Cortex of kidney (tissue), 1 donor: Measurements from ENCODE around the gene DYNC2I2.

Experiments
- DNase-seq: peaks from one replicate; lab custom pipeline; 2025; lab: John Stamatoyannopoulos, UW

Gene DYNC2I2

DNA sequence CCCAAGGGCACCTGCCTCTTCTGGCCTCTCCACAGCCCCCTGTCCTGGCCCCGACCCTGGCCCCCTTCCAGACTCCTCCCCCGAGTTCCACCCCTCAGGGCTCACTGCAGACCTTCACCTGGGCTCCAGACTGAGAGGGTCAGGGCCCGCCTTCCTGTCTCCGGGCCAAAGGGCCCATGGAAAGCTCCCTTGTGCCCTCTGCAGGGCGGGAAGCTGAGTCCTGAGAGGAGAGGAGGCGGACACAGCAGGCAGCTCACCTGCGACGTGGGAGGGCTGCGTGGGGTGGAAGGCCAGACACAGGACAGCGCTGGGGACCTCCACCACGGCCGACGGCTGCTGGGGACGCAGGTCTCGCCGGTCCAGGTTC is 20.6 kb downstream of the DYNC2I2 start:
- no peak for DNase-seq

DNA sequence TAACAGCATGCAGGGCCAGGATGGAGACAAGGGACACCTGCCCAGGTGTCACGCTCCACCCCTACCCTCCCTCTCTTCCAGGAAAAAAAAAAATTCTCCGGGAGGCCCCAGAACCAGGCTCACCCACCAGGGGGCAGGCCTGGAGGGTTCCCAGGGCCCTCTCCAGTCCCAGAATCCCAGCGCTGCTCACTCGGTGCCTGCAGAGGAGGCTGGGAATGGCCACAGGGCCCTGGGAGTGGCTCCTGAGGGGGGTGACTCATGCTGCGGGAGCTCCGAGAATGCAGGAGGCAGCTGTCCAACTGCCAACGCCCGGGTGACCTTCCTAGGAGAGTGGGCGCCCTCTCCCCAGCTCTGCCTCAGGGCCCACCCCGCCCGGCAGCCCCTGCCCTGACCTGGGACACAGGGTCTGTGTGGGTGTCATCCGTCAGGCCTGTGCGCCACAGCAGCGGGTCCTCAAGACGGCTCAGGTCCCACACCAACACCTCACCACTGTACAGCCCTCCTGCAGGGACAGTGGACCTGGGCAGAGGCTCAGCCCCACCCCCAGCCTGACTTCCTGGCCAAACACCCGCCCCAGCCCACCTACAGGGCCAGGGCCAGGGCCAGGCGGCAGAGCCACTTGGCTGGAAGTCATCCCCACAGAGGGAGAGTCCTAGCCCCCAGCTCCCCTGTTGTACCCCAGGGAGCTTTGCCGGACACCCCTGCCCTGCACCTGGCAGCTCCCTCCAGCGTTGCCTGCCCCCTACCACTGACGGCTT is 21.2 kb downstream of the DYNC2I2 start:
- no peak for DNase-seq

DNA sequence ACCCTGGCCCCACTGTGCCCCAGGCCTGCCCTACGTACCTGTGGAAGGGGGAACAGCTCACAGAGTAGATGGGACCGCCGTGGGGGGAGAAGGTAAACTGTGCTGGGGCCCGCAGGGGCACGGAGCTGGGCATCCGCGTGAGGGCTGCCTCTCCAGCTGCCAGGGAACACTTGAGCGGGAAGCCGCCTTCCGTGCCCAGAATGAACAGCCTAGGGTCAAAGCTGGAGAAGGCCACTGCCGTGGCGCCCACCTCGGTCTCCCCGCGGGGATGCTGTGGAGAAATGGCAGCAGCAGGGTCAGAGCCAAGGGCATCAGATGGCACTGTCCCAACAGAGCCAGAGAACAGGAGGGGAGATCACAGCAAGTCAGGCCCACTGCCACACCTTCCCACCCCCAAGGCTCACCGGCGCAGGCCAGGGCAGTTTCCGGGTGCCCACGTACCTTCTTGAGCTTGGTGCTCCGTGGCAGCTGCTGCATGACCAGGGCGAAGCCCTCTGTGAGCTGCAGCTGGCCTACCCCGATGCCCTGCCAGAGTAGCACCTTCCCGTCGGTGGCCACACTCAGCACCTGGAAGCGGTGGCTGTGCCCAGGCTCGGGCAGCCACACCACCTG is 21.9 kb downstream of the DYNC2I2 start:
- DNase-seq = no peak

DNA sequence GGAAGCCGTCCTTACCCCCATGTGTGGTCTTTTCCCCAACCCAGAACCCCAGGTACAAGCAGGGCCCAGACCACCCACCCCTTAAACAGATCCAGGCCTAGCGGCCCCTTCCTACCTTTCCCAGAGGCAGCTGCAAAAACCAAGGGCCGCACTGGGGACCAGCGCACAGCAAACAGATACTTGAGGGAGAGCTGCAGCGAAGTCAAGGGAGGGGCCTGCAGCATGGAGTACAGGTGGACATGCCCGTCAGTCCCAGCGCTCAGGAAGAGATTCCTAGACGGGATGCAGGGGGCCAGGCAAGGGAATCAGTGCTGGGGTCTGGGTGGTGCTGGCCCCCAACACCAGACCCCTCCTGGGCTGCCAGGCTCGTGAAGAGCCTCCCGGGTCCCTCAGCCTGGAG is 22.5 kb downstream of the DYNC2I2 start:
- DNase-seq = no peak

DNA sequence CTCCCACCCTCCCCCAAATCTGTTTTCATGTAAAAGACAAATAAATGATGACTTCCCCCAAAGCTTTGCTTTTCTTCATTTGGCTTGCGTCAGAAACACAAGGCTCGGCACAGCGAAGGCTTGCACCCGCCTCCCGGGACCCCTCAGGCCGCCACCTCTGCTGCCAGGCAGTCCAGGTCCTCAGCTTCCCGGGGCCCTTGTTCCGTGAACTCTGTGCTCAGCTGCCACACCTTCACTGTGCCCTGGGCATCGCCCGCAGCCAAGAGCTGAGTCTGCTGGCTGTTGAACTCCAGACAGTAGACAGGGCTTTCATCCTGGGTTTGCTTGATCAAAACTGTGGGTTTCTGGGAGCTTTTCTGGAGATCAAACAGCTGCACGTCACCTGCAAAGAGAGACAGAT is 23.0 kb downstream of the DYNC2I2 start:
- no peak for DNase-seq

DNA sequence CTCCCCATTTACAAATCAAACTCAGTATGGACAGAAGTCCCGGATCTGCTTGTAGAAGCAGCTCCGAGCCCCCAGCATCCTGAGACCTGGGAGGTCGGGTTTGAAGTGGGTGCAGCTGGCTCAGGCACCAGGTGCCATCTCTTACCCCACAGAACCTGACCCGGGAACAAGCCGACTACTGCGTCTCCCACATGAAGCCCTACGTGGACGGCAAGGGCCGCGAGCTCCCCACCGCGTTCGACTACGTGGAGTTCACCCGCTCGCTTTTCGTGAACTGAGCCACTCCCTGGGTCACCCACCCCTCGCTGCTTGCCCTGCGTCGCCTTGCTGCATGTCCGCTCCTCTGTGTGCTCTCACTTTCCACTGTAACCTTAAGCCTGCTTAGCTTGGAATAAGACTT is 23.6 kb downstream of the DYNC2I2 start:
- no peak for DNase-seq

DNA sequence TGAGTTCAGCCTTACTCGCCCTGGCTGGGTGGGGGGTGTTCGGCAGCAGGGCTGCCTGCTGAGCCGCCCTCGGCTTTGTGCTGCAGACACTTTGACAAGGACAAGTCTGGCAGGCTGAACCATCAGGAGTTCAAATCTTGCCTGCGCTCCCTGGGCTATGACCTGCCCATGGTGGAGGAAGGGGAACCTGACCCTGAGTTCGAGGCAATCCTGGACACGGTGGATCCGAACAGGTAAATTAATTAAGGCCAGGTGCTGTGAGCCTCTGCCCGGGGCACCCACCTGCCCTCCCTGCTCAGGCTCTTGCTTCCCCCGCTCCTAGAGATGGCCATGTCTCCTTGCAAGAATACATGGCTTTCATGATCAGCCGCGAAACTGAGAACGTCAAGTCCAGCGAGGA is 24.2 kb downstream of the DYNC2I2 start:
- no peak for DNase-seq

DNA sequence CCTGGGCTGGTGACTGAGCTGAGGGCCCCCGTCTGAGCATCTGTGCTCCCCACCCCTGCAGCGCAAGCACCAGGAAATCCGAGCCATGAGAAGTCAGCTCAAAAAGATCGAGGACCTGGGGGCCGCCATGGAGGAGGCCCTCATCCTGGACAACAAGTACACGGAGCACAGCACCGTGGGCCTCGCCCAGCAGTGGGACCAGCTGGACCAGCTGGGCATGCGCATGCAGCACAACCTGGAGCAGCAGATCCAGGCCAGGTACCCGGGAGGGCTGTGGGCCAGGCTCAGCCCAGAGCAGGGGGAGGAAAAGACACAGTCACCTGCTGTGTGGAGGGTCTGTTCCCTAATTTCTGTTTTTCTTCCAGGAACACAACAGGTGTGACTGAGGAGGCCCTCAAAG is 24.6 kb downstream of the DYNC2I2 start:
- no peak for DNase-seq

DNA sequence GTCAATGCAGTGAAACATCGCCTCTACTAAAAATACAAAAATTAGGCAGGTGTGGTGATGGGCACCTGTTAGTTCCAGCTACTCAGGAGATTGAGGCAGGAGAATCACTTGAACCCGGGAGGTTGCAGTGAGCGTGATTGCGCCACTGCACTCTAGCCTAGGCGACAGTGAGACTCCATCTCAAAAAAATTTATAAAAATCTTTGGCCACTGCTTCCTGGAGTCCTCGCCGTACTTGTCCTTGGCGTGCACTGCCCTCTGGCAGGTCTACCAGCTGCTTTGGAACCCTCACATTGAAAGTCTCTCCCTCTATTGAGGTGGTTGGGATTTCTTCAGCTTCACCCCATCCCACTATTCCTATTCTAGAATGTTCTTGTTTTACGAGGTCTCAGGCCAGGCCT is 25.0 kb downstream of the DYNC2I2 start:
- DNase-seq = no peak

DNA sequence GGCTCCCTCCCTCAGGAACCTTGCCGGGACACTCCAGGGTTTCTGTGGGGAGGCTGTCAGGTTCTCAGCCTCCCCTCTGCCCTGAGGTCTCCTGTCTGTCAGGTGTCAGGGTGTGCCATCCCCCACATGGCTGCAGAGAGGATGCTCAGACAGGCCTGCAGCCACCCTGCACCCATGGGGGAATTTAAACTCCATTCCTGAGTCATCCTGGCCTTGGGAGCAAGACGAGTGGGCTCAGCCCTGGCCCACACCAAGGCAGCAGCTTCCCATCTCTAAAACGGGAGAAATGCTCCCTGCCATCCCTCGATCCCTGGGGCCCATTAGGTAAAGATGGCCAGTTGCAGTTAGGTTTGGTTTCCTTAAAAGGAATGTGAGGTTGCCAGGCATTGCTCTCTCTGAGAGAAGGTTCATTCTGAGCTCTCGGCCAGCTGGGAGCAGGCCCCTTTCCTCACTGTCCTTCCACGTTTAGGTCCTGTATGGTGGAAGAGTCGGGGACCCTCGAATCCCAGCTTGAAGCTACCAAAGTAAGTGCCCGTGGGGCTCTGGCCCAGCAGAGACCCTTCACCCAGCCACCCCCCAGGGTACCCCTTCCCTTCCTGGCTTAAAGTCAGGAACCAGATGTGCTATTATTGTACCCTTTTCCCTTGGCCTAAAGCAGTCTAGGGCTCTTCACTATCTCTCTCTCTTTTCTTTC is 26.6 kb downstream of the DYNC2I2 start:
- DNase-seq = no peak

DNA sequence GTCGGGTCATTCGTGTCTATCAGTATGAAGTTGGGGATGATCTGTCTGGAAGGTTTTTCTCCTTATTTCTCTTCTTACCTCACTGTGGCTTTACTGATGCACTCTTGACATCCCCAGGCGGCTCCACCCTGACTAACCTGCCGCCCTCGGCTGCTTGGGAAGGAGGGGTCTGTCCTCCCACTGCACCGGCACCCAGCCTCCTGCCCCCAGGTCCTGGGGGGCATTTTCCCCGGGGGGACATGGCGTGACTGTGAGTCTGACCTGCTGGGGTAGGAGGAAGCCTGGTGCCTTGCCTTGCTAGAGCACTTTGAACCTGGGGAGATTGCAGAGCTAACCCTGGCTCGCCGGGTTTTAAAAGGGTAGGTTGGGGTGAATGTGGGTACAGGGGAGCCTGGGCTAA is 27.5 kb downstream of the DYNC2I2 start:
- no peak for DNase-seq

DNA sequence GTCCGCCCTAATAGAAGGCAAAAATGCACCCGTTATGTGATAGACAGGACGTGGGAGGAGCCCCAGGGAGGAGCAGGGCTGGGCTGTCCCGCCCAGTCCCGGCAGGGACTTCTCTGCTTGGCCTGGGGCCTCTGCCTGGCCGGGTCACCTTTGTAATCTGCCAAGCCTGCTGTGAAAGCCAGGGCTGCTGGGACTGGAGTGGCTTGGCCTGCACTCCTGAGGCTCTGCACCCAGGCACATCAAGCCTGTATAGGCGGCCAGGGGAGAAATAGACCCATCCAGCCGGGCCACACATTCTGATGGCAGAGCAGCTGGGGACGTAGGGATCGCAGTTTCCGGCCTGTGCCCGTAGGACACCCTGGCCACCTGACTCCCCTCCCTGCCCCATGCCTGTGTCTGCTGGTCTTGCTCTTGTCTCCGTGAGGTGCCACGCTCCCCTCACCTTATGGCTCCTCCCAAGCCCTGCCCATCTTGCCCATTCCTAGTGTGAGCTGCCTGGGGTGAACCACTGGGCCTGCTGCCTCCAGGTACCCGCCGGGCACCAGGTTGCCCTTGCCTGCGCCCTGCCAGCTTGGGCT is 28.1 kb downstream of the DYNC2I2 start:
- DNase-seq = no peak

DNA sequence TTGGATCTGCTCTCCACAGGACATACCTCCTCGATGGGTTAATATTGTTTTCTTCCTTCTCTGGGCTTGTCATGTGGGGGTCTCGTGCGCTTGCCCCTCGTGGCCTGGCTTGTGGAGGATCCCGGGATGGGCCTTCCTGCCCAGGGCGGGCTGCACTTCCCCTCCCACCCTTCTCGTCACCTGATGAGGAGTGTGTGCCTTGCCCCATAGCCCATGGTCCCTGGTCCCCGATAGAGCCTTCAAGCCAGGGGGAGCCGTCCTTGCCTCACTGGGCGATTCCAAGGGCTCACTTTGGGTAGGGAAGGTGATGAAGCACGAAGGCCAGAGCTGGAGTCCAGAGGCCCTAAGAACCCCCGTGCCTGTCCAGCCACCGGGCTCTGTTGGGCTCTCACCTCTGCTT is 28.7 kb downstream of the DYNC2I2 start:
- no peak for DNase-seq

DNA sequence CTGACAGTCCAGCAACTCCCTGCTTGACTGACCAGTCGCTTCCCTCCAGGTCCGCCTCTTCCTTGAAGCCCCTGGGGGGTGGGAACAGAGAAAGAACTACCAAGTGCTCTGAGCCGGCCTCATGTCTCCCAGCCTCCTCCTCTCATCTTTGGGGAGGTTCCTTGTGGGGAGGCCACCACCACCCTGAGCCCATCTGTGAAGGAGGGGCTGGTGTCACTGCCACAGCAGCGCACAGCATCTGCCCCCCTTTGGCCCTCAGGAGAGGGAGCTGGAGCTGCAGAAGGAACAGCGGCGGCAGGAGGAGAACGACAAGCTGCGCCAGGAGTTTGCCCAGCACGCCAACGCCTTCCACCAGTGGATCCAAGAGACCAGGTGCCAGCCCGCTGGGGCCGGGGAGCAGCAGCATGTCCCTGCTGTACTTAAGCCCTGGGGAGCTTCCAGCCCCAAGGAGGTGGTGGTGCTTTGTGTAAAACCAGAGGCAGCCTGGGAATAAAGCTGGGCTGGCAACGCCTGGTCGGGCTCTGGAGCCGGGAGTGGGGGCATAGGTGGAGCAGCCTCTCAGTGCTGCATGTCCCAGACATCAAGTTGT is 29.4 kb downstream of the DYNC2I2 start:
- DNase-seq = no peak

DNA sequence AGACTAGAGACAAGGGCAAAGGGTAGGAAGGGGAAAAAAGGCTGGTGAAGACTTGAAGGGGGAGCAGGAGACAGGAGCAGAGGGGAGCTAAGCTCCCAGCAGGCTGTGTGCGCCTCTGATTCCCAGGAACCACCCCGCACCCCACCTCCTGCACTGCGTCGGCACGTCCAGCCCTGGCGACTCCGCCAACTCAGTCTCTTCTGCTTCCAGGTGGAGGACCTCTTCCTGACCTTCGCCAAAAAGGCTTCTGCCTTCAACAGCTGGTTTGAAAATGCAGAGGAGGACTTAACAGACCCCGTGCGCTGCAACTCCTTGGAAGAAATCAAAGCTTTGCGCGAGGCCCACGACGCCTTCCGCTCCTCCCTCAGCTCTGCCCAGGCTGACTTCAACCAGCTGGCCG is 30.5 kb downstream of the DYNC2I2 start:
- DNase-seq = no peak

DNA sequence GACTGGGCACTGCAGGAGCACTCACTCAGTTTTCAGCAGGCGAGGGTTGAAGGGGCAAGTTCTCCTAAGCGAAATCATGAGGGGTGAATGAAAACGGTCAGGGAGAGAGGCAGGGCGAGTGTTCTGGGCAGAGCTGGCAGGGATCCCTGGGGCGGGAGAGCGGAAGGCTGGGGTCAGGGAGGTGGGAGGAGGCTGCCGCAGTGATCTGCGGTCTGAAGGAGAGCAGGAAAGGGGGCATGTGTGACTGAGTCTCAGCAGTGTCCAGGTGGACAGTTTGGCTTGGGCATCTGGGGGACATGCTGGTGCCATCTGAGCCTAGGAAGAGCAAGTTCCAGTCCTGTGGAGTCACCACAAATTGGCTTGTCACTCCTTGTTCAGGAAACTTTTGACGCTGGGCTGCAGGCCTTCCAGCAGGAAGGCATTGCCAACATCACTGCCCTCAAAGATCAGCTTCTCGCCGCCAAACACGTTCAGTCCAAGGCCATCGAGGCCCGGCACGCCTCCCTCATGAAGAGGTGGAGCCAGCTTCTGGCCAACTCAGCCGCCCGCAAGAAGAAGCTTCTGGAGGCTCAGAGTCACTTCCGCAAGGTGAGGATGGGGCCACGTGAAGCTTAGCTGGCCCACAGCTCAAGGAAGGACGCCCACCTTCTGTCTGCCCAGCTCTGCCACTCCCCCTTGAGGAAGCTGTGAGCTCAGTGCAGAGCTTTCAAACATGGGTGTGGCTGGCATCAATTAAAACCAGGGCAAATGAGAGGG is 31.1 kb downstream of the DYNC2I2 start:
- DNase-seq = no peak

DNA sequence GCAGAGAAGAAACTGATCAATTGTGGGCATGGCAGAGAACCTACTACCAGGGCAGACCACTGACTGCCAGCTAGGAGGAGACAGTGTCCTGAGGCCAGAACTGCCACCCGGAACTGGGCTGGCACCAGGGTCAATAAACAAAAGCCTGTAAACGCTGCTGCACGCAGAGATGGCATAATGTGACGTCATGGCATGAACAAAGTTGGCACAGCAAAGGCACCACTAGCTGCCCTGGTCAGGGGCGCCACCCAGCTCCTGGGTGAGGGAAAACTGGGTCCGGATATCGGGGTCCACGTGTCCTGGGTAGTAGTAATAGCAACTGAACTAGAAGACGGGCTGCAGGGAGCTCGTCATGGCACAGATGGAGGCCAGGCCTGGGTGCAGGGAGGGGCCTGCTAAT is 32.1 kb downstream of the DYNC2I2 start:
- DNase-seq = no peak

DNA sequence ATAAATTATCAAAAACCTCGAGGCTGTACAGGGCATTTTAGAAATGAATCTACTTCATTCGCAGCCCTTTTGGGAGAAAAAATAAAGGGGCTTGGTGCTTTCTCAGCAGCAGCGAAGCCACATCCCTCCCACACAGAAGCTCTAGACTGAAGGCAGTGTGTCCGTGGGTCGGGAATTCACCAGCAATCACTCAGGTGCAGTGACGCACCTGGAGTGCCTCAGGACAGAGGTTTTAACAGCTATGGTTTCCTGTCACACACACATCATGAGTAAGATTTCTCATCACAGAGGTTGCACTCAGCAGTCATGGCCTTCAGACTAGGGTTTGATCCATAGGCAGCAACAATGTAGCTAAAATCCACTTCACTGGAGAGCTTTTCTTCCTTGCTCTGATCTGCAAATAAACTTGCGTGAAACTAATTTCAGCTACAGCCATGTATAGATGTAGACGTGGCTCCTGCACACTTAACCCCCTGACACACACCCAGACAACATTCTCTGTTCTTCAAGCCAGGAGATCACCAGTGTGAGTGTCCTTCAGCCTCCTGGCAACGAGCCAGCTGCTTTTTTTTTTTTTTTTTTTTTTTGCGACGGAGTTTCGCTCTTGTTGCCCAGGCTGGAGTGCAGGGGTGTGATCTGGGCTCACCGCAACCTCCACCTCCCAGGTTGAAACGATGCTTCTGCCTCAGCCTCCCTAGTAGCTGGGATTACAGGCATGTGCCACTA is 34.8 kb downstream of the DYNC2I2 start:
- no peak for DNase-seq

DNA sequence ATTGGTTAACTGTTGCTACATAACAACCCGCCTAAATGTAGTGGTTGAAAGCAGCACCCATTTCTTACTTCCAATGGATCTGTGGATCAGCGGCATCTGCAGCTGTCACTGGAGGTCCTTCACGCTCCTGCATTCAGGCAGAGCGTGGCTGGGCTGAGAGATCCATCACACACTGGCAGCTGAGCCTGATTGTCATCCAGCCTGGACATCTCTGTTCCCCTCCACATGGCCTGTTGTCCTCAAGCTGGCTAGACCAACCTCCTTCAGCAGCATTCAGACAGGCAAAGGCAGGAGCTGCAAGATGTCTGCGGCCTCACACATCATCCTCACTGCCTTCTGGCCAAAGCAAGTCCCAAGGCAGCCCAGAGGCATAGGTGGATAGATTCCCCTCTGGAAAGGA is 36.9 kb downstream of the DYNC2I2 start:
- no peak for DNase-seq

DNA sequence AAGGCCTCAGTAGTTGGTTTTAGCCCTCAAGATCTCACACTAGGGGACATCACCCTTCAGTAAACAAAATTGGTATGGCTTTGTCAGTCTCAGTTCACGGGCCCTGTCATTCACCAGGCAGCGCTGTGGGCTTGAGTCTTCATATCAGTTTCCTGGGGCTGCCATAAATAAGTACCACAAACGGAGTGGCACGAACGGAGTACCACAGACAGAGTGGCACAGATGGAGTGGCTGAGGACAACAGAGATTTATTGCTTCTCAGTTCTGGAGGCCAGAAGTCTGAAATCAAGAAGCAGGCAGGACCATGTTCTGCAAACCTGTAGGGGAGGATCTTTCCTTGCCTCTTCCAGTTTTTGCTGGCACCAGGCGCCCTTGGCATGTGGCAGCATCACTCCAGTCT is 37.5 kb downstream of the DYNC2I2 start:
- DNase-seq = no peak

DNA sequence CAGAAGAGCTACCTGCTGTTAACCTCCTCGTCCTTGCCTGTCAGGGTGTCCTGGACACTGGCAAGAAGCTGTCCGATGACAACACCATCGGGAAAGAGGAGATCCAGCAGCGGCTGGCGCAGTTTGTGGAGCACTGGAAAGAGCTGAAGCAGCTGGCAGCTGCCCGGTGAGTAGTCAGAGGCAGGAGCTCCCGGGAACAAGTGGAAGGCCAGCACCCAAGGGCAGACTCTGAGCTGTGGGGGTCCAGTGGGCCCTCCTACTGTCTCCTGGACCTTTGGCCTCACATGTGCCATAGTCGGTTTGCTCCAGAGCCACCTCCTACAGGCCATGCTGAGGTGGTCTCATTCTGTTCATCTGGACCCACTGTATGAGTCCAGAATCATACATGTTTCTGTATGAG is 38.7 kb downstream of the DYNC2I2 start:
- no peak for DNase-seq
